HEK293T (cell line): ENCODE data around the gene LSM3.

ENCODE experiments used
- CTCF ChIA-PET: fragments of 350-600 bp; formaldehyde crosslinking; extraction: SDS; loops from one replicate; lab custom pipeline; 2021; ENCODE audit warnings: antibody characterized with exemption, inconsistent platforms; lab: Yijun Ruan, JAX
- POLR2A ChIA-PET: fragments of 350-600 bp; formaldehyde crosslinking; extraction: SDS; loops from one replicate; lab custom pipeline; 2020; ENCODE audit warnings: antibody characterized with exemption, inconsistent platforms; lab: Yijun Ruan, JAX
- DNase-seq: peaks from one replicate; pipeline ENCODE4 v3.0.0; 2012; ENCODE audit warnings: mixed read lengths; ENCODE audit errors: extremely low spot score
- ARNT ChIP-seq: fragments of 450-650 bp; IDR thresholded peaks from 2 replicates; pipeline ENCODE4 v1.6.1; 2017; ENCODE audit warnings: mild to moderate bottlenecking
- BHLHE40 ChIP-seq: fragments of 450-650 bp; IDR thresholded peaks from 2 replicates; pipeline ENCODE4 v1.6.1; 2016; ENCODE audit warnings: mild to moderate bottlenecking, moderate library complexity, borderline replicate concordance
- HDGF ChIP-seq: fragments of 450-650 bp; IDR thresholded peaks from 2 replicates; pipeline ENCODE4 v1.6.1; 2017; ENCODE audit warnings: antibody characterized with exemption, borderline replicate concordance
- L3MBTL2 ChIP-seq: fragments of 450-650 bp; conservative IDR thresholded peaks from 2 replicates; pipeline ENCODE4 v1.6.1; 2016; ENCODE audit warnings: mild to moderate bottlenecking
- LEF1 ChIP-seq: fragments of 450-650 bp; IDR thresholded peaks from 2 replicates; pipeline ENCODE4 v1.6.1; 2017; ENCODE audit warnings: mild to moderate bottlenecking, borderline replicate concordance
- NFRKB ChIP-seq: fragments of 450-650 bp; IDR thresholded peaks from 2 replicates; pipeline ENCODE4 v1.6.1; 2016; ENCODE audit warnings: mild to moderate bottlenecking, moderate library complexity
- SP1 ChIP-seq: fragments of 450-650 bp; IDR thresholded peaks from 2 replicates; pipeline ENCODE4 v1.6.1; 2017
- SUZ12 ChIP-seq: fragments of 450-650 bp; IDR thresholded peaks from 2 replicates; pipeline ENCODE4 v1.6.1; 2016; ENCODE audit warnings: mild to moderate bottlenecking
- TARDBP ChIP-seq: fragments of 450-650 bp; IDR thresholded peaks from 2 replicates; pipeline ENCODE4 v1.6.1; 2016
- ZNF384 ChIP-seq: fragments of 450-650 bp; IDR thresholded peaks from 2 replicates; pipeline ENCODE4 v1.6.1; 2016
- TF ChIP-seq, protein P1 (sequence below): fragments of 450-650 bp; IDR thresholded peaks from 2 replicates; pipeline ENCODE4 v1.6.1; 2016

The LSM3 gene

DNA sequence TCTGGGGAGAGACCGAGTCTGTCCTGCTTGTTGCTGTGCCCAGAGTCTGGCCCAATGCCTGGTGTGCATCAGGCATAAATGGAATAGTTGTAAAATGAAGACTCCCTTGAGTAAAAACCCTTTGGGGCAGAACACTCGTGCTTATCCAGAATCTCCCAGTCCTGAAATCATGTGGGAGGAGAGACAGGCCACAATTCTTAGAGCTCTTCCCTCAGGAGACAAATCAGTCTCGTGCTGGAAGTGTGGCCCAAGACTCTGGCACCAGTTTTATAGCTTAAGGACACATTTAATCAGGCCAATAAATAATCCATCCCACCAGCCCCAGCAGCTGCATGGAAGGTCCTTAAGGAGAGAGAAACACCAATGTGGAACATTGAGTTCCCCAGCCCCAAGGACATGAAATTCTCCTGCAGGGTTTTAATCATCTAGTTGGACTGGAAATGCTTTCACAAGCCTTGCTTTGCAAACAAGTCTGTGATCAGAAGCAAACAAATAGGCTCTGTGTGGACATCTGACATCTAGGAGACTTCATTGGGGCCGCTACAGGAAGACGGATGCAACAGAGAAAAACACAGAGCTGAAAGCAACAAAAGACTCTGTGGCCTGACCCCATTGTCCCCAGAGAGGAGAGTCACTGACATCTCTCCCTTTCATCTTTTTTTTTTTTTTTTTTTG is 70.4 kb downstream of the LSM3 start:
- CTCF ChIA-PET: interaction anchor here (1.3 kb wide), 1 partner anchor 46 kb away, joined by 8 read pairs; no protein-coding TSS in a partner anchor

More for the DNA sequence above, 70.4 kb downstream of the LSM3 start:
- DNase-seq: no peak
- POLR2A ChIA-PET: no interaction called here
- no peak for TF ChIP-seq ZNF384
- TF ChIP-seq LEF1: no peak
- no peak for TF ChIP-seq ARNT
- no peak for TF ChIP-seq SUZ12
- no peak for TF ChIP-seq L3MBTL2
- no peak for TF ChIP-seq SP1
- TF ChIP-seq, protein P1, sequence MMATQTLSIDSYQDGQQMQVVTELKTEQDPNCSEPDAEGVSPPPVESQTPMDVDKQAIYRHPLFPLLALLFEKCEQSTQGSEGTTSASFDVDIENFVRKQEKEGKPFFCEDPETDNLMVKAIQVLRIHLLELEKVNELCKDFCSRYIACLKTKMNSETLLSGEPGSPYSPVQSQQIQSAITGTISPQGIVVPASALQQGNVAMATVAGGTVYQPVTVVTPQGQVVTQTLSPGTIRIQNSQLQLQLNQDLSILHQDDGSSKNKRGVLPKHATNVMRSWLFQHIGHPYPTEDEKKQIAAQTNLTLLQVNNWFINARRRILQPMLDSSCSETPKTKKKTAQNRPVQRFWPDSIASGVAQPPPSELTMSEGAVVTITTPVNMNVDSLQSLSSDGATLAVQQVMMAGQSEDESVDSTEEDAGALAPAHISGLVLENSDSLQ: no peak
- no peak for TF ChIP-seq TARDBP
- no peak for TF ChIP-seq BHLHE40
- no peak for TF ChIP-seq NFRKB
- no peak for TF ChIP-seq HDGF
